GM12878 (cell line): Measurements from ENCODE around the gene SLC45A2. TPM values are rescaled to one million over a fixed set of nuclear protein-coding genes. Genes with fewer than 3 reads are reported as not detected.
A peak's percentile ranks its signal among the peaks of the same experiment; 100 is the strongest.

Experiments
- ATAC-seq: fragments of 200-7000 bp; cut with Tn5 transposase; 3 replicates; pipeline ENCODE4 v1.9.1; 2020; ENCODE audit warnings: mild to moderate bottlenecking, moderate library complexity
- BruUV-seq: library from RNA; stranded (reverse); fragments of 400-500 nt; replicated peaks from 2 replicates; lab custom pipeline; 2021; lab: Mats Ljungman, UMichigan
- CTCF ChIA-PET: fragments of 300-600 bp; sonication (Branson Sonifier 250); formaldehyde crosslinking; extraction: SDS; loops from one replicate; lab custom pipeline; 2021; ENCODE audit warnings: inconsistent platforms; lab: Yijun Ruan, JAX
- POLR2A ChIA-PET: fragments of 350-600 bp; formaldehyde crosslinking; extraction: SDS; loops from one replicate; lab custom pipeline; 2021; ENCODE audit warnings: inconsistent platforms; lab: Charles Lee
- RAD21 ChIA-PET: fragments of 300-600 bp; sonication (Branson Sonifier 250); formaldehyde crosslinking; loops from one replicate; lab custom pipeline; 2023; ENCODE audit warnings: antibody characterized with exemption; ENCODE audit not compliant: unreplicated experiment; lab: Charles Lee
- SMC1A ChIA-PET: fragments of 300-600 bp; sonication (Branson Sonifier 250); formaldehyde crosslinking; loops from one replicate; lab custom pipeline; 2023; ENCODE audit not compliant: unreplicated experiment, uncharacterized antibody; lab: Charles Lee
- DNase-seq: peaks from one replicate; pipeline ENCODE4 v3.0.0-alpha.2; 2011; ENCODE audit warnings: low read depth, low spot score
- FAIRE-seq: peaks from 3 replicates; lab custom pipeline; 2011; peaks lifted over from hg19 to GRCh38; lab: Jason Lieb, UNC
- H2AFZ ChIP-seq: 2 replicates; pipeline ENCODE4 v1.6.0; 2011; ENCODE audit warnings: low read depth, low read length, control low read depth; ENCODE audit not compliant: control insufficient read depth
- H3K27ac ChIP-seq: 2 replicates; pipeline ENCODE4 v1.5.1; 2011; ENCODE audit warnings: control low read depth; ENCODE audit not compliant: control insufficient read depth, insufficient read depth
- H3K27me3 ChIP-seq, 2 experiments: replicated peaks in 1 of 2; 2 replicates each; pipeline versions ENCODE4 v1.6.0 to v1.6.1; 2011; ENCODE audit warnings: low read length in 1 of 2; ENCODE audit not compliant: control insufficient read depth in 2 of 2, insufficient read depth in 2 of 2
- H3K36me3 ChIP-seq, 2 experiments: 2 replicates each; pipeline ENCODE4 v1.5.1; 2011; ENCODE audit warnings: low read length in 1 of 2; ENCODE audit not compliant: control insufficient read depth in 2 of 2, insufficient read depth in 2 of 2
- H3K4me1 ChIP-seq: 2 replicates; pipeline ENCODE4 v1.6.1; 2011; ENCODE audit warnings: mild to moderate bottlenecking, low read length, moderate library complexity, mixed read lengths; ENCODE audit not compliant: control insufficient read depth, insufficient read depth
- H3K4me2 ChIP-seq: 2 replicates; pipeline ENCODE4 v1.6.0; 2011; ENCODE audit warnings: control low read depth; ENCODE audit not compliant: control insufficient read depth, insufficient read depth
- H3K4me3 ChIP-seq: fragments of 200-600 bp; sonication (generic); 2 replicates; pipeline ENCODE4 v1.5.1; 2016
- H3K79me2 ChIP-seq: 2 replicates; pipeline ENCODE4 v1.6.0; 2011; ENCODE audit warnings: low read length; ENCODE audit not compliant: control insufficient read depth, insufficient read depth
- H3K9ac ChIP-seq: 2 replicates; pipeline ENCODE4 v1.8.0; 2011; ENCODE audit warnings: low read length, control low read depth, mixed read lengths; ENCODE audit not compliant: control insufficient read depth, insufficient read depth
- H3K9me3 ChIP-seq: replicated peaks from 3 replicates; pipeline ENCODE4 v1.5.1; 2011; ENCODE audit warnings: mild to moderate bottlenecking, low read length; ENCODE audit not compliant: control insufficient read depth, insufficient read depth
- H4K20me1 ChIP-seq: 2 replicates; pipeline ENCODE4 v1.6.0; 2011; ENCODE audit not compliant: control insufficient read depth, insufficient read depth
- HDAC6 ChIP-seq: fragments of 200-600 bp; sonication (generic); IDR thresholded peaks from one replicate; pipeline ENCODE4 v1.8.0; 2017; ENCODE audit warnings: antibody characterized with exemption; ENCODE audit not compliant: unreplicated experiment
- POLR2AphosphoS5 ChIP-seq: IDR thresholded peaks from 2 replicates; pipeline ENCODE4 v1.6.1; 2011; ENCODE audit warnings: mild to moderate bottlenecking, low read length, inconsistent platforms
- RUNX3 ChIP-seq: IDR thresholded peaks from 2 replicates; pipeline ENCODE4 v1.6.1; 2012; ENCODE audit warnings: low read length, inconsistent platforms
- ZBTB11 ChIP-seq: fragments of 450-650 bp; formaldehyde crosslinking; IDR thresholded peaks from 2 replicates; pipeline ENCODE4 v1.5.0; 2022; ENCODE audit warnings: mild to moderate bottlenecking, missing genetic modification characterization
- WGBS: methylation state at CpG from one replicate; pipeline ENCODE4 v1.1.6; 2016; ENCODE audit warnings: low lambda C conversion rate; ENCODE audit not compliant: insufficient replicate concordance, insufficient coverage; ENCODE audit errors: missing lambda C conversion rate; 5-methylcytosine and 5-hydroxymethylcytosine counted together
- in situ Hi-C: fragments of 300-500 bp; cut with MboI; formaldehyde crosslinking; loops from 9 replicates; pipeline ENCODE4 v1.14.3; 2018; ENCODE audit warnings: mixed read lengths
- intact Hi-C: fragments of 100-400 bp; cut with micrococcal nuclease; formaldehyde crosslinking; loops from one replicate; pipeline ENCODE4 v1.14.2; 2022; ENCODE audit not compliant: unreplicated experiment
- polyA plus RNA-seq, 11 experiments: library from polyadenylated mRNA; depleted of rRNA in 4 of 11; unstranded in 6 of 11; stranded (reverse) in 5 of 11; fragments of >200 nt; fragmentation: Nextera tagmentation in 4 of 11; fragmentation: Illumina TruSeq in 1 of 11; extraction: Ambion mirVana in 4 of 11; extraction: Trizol in 1 of 11; gene quantifications; 1 replicate in 1 of 11; 2 replicates in 10 of 11; pipeline versions ENCODE4 v1.2.1 to v1.2.3, GENCODE V29; 2011 to 2016; ENCODE audit warnings: inconsistent platforms in 2 of 11, missing spikeins in 2 of 11, low read depth in 1 of 11
- total RNA-seq, 4 experiments: library from RNA; depleted of rRNA in 3 of 4; stranded (reverse); fragments of >200 nt in 3 of 4; fragmentation: Illumina TruSeq in 1 of 4; extraction: Trizol in 1 of 4; gene quantifications; 2 replicates each; pipeline versions ENCODE4 v1.2.1 to v1.2.3, GENCODE V29; 2013 to 2021

SLC45A2 gene
- total and polyA plus RNA-seq, 10 of the 15 experiments (the other 5 are each of a cell fraction or from before 2014, with no cell fraction given), result 0.06 to 0.07 TPM; not detected in 8

GRCh38 chr5:34005211-34005610, 20.7 kb upstream of the SLC45A2 start:
- no peak for FAIRE-seq
- no peak overlapping the region for H2AFZ ChIP-seq
- peak; percentile 2; the same call in 1 of the 3 replicates for ATAC-seq
- ChIA-PET SMC1A (interaction anchor here (0.5 to 1.6 kb wide), 2 partner anchors 8 to 38 kb away, joined by 3 to 8 read pairs; partner anchors contain the start of gene C1QTNF3), RAD21 (no interaction called here), POLR2A (interaction anchor here (1.7 kb wide), 1 partner anchor 8 kb away, joined by 6 read pairs; no protein-coding TSS in a partner anchor), CTCF (interaction anchor here (4.9 kb wide), 1 partner anchor 8 kb away, joined by 40 read pairs; no protein-coding TSS in a partner anchor)
- H3K36me3 ChIP-seq, result 0 out of 4 replicates have a peak, but pooled peaks cover 0 to 4% of the 10 kb centered on the region in 2 experiments
- intact Hi-C loops (loop anchor here (10.0 kb wide), 2 partner anchors 180 to 910 kb away; partner anchors contain the start of genes BRIX1 and RAD1), in situ Hi-C loops (loop anchor here (25.0 kb wide), 1 partner anchor 907 kb away; the partner anchor contains the start of genes BRIX1 and RAD1)
- H3K27ac ChIP-seq, result no peak overlapping the region
- H3K4me3 ChIP-seq, result no peak overlapping the region
- H3K4me1 ChIP-seq, result peaks cover 4% of the 10 kb centered on the region; the same call in 1 of the 2 replicates
- H3K4me2 ChIP-seq, result no peak overlapping the region
- H4K20me1 ChIP-seq, result no peaks in the 10 kb centered on the region
- peaks cover 2% of the 10 kb centered on the region for H3K79me2 ChIP-seq
- H3K27me3 ChIP-seq, result no peaks in the 10 kb centered on the region
- WGBS, result 58% methylated on average over 4 of the region's 4 CpGs
- H3K9me3 ChIP-seq, result no peaks in the 10 kb centered on the region
- DNase-seq, result no peak
- BruUV-seq, result no TSS peak
- no peak overlapping the region for H3K9ac ChIP-seq
- TF ChIP-seq HDAC6 (no peak), RUNX3 (peak; percentile 14; the same call in 1 of the 2 replicates), POLR2AphosphoS5 (no peak), ZBTB11 (CRISPR knock-in tag) (no peak)
